HEK293 (cell line): ENCODE results near the gene FAM32A.

Experiments
- CTCF ChIA-PET: fragments of 350-600 bp; formaldehyde crosslinking; extraction: SDS; loops from one replicate; lab custom pipeline; 2021; ENCODE audit warnings: antibody characterized with exemption; lab: Yijun Ruan, JAX
- POLR2A ChIA-PET: fragments of 300-600 bp; formaldehyde crosslinking; extraction: SDS; loops from one replicate; lab custom pipeline; 2020; ENCODE audit warnings: antibody characterized with exemption, inconsistent platforms; lab: Yijun Ruan, JAX
- H3K27ac ChIP-seq: fragments of 200-500 bp; sonication (Bioruptor generic); 2 replicates; pipeline ENCODE4 v1.5.1; 2014; ENCODE audit warnings: low read depth, low read length, control low read depth, inconsistent platforms; ENCODE audit errors: extremely low read depth
- H3K36me3 ChIP-seq, 2 experiments: fragments of 200-500 bp in 1 of 2; sonication (Bioruptor generic) in 1 of 2; 1 replicate in 1 of 2; 2 replicates in 1 of 2; pipeline ENCODE4 v1.5.1; 2014 to 2017; ENCODE audit warnings: inconsistent platforms in 2 of 2, low read length in 2 of 2; ENCODE audit not compliant: control insufficient read depth in 2 of 2, insufficient read depth in 1 of 2
- H3K4me1 ChIP-seq: fragments of 200-500 bp; sonication (Bioruptor generic); 2 replicates; pipeline ENCODE4 v1.5.1; 2014; ENCODE audit warnings: mild to moderate bottlenecking, low read length, inconsistent platforms; ENCODE audit not compliant: control insufficient read depth, insufficient read depth
- H3K4me3 ChIP-seq: 2 replicates; pipeline ENCODE4 v1.5.1; 2011; ENCODE audit warnings: low read depth, mild to moderate bottlenecking, control low read depth, low read length, moderate library complexity
- H3K9me3 ChIP-seq: fragments of 200-500 bp; sonication (Bioruptor generic); 2 replicates; pipeline ENCODE4 v1.5.1; 2014; ENCODE audit warnings: low read depth, low read length, inconsistent platforms; ENCODE audit not compliant: control insufficient read depth, insufficient read depth
- CTCF ChIP-seq: fragments of 450-650 bp; formaldehyde crosslinking; IDR thresholded peaks from 2 replicates; pipeline ENCODE4 v1.5.1; 2016; ENCODE audit warnings: missing biosample characterization, missing genetic modification characterization
- EGR2 ChIP-seq: fragments of 450-650 bp; formaldehyde crosslinking; IDR thresholded peaks from 2 replicates; pipeline ENCODE4 v1.5.1; 2016; ENCODE audit warnings: low read depth, missing biosample characterization, missing genetic modification characterization
- HIC1 ChIP-seq: fragments of 450-650 bp; formaldehyde crosslinking; IDR thresholded peaks from 2 replicates; pipeline ENCODE4 v1.5.1; 2016; ENCODE audit warnings: missing biosample characterization, missing genetic modification characterization
- IKZF3 ChIP-seq: fragments of 450-650 bp; IDR thresholded peaks from 2 replicates; pipeline ENCODE4 v1.5.0; 2018; ENCODE audit warnings: missing biosample characterization, mild to moderate bottlenecking, missing genetic modification characterization, moderate library complexity
- INSM2 ChIP-seq: fragments of 450-650 bp; formaldehyde crosslinking; IDR thresholded peaks from 2 replicates; pipeline ENCODE4 v1.5.1; 2016; ENCODE audit warnings: missing biosample characterization, missing genetic modification characterization
- KLF17 ChIP-seq: fragments of 450-650 bp; formaldehyde crosslinking; IDR thresholded peaks from 2 replicates; pipeline ENCODE4 v1.5.1; 2016; ENCODE audit warnings: missing biosample characterization, missing genetic modification characterization
- MEIS1 ChIP-seq: sonication (generic); formaldehyde crosslinking; IDR thresholded peaks from 2 replicates; pipeline ENCODE4 v1.8.1; 2022; ENCODE audit warnings: missing genetic modification reagents, mild to moderate bottlenecking, borderline replicate concordance
- ZNF114 ChIP-seq: fragments of 450-650 bp; formaldehyde crosslinking; IDR thresholded peaks from 2 replicates; pipeline ENCODE4 v1.5.0; 2017; ENCODE audit warnings: missing biosample characterization, missing genetic modification characterization
- ZNF133 ChIP-seq: fragments of 450-650 bp; formaldehyde crosslinking; IDR thresholded peaks from 2 replicates; pipeline ENCODE4 v1.5.1; 2016; ENCODE audit warnings: missing biosample characterization, missing genetic modification characterization
- ZNF140 ChIP-seq: fragments of 450-650 bp; formaldehyde crosslinking; IDR thresholded peaks from 2 replicates; pipeline ENCODE4 v1.5.1; 2016; ENCODE audit warnings: missing biosample characterization, missing genetic modification characterization
- ZNF16 ChIP-seq: fragments of 450-650 bp; formaldehyde crosslinking; IDR thresholded peaks from 2 replicates; pipeline ENCODE4 v1.5.1; 2016; ENCODE audit warnings: low read depth, missing biosample characterization, missing genetic modification characterization
- ZNF221 ChIP-seq: fragments of 450-650 bp; formaldehyde crosslinking; IDR thresholded peaks from 2 replicates; pipeline ENCODE4 v1.5.1; 2017; ENCODE audit warnings: missing biosample characterization, missing genetic modification characterization, borderline replicate concordance
- ZNF335 ChIP-seq: fragments of 450-650 bp; formaldehyde crosslinking; conservative IDR thresholded peaks from 2 replicates; pipeline ENCODE4 v1.5.1; 2016; ENCODE audit warnings: missing biosample characterization, missing genetic modification characterization
- ZNF404 ChIP-seq: fragments of 450-650 bp; formaldehyde crosslinking; IDR thresholded peaks from 2 replicates; pipeline ENCODE4 v1.5.1; 2017; ENCODE audit warnings: missing biosample characterization, missing genetic modification characterization
- ZNF544 ChIP-seq: fragments of 450-650 bp; formaldehyde crosslinking; IDR thresholded peaks from 2 replicates; pipeline ENCODE4 v1.5.0; 2017; ENCODE audit warnings: missing biosample characterization, missing genetic modification characterization
- ZNF623 ChIP-seq: fragments of 450-650 bp; formaldehyde crosslinking; IDR thresholded peaks from 2 replicates; pipeline ENCODE4 v1.5.1; 2016; ENCODE audit warnings: missing biosample characterization, missing genetic modification characterization

FAM32A gene

GRCh38 chr19:16210168-16210567, 25.0 kb downstream of the FAM32A start:
- CTCF ChIA-PET: interaction anchor here (0.7 kb wide), 2 partner anchors 28 to 214 kb away, joined by 3 read pairs; no protein-coding TSS in a partner anchor
- no peak for TF ChIP-seq ZNF335 (tag by site-specific recombination)
- Histone ChIP-seq H3K4me3 (no peak overlapping the region), H3K27ac (no peak overlapping the region), H3K9me3 (no peaks in the 10 kb centered on the region), H3K36me3 (peaks cover 32 to 72% of the 10 kb centered on the region in 2 experiments), H3K4me1 (no peaks in the 10 kb centered on the region)
- POLR2A ChIA-PET: no interaction called here

GRCh38 chr19:16213076-16213475, 27.9 kb downstream of the FAM32A start:
- no peak for TF ChIP-seq ZNF133 (tag by site-specific recombination)
- no peak for TF ChIP-seq ZNF140 (tag by site-specific recombination)
- no peak for TF ChIP-seq ZNF623
- TF ChIP-seq MEIS1 (CRISPR knock-in tag): no peak
- TF ChIP-seq HIC1: no peak
- TF ChIP-seq ZNF114: no peak
- no peak for TF ChIP-seq INSM2 (tag by site-specific recombination)
- no peak for TF ChIP-seq ZNF544
- no peak for TF ChIP-seq KLF17 (tag by site-specific recombination)
- no peak for TF ChIP-seq ZNF221 (tag by site-specific recombination)
- no peak for TF ChIP-seq IKZF3 (tag by site-specific recombination)
- TF ChIP-seq ZNF404: no peak
- no peak for TF ChIP-seq ZNF16 (tag by site-specific recombination)
- CTCF ChIA-PET: interaction anchor here (0.6 kb wide), 1 partner anchor 1799 kb away, joined by 3 read pairs; no protein-coding TSS in a partner anchor
- Histone ChIP-seq H3K36me3 (peaks cover 38 to 65% of the 10 kb centered on the region in 2 experiments), H3K9me3 (no peaks in the 10 kb centered on the region), H3K4me1 (no peaks in the 10 kb centered on the region), H3K4me3 (no peak overlapping the region), H3K27ac (no peak overlapping the region)
- POLR2A ChIA-PET: no interaction called here

- ChIA-PET POLR2A (no interaction called here), CTCF (no interaction called here)
- Histone ChIP-seq H3K9me3 (no peaks in the 10 kb centered on the region), H3K4me1 (no peaks in the 10 kb centered on the region), H3K27ac (no peak overlapping the region), H3K4me3 (no peak overlapping the region), H3K36me3 (peaks cover 13 to 55% of the 10 kb centered on the region in 2 experiments)
- TF ChIP-seq CTCF (tag by site-specific recombination): no peak
- TF ChIP-seq ZNF133 (tag by site-specific recombination): no peak
- peak; percentile 17; the same call in 1 of the 2 replicates for TF ChIP-seq EGR2
These were observed 31.8 kb downstream of the FAM32A start for GRCh38 chr19:16216744-16217670.
